HEK293T (cell line): Measurements from ENCODE around the gene CPNE2.

Source experiments
- ARNT ChIP-seq: fragments of 450-650 bp; IDR thresholded peaks from 2 replicates; pipeline ENCODE4 v1.6.1; 2017; ENCODE audit warnings: mild to moderate bottlenecking
- BHLHE40 ChIP-seq: fragments of 450-650 bp; IDR thresholded peaks from 2 replicates; pipeline ENCODE4 v1.6.1; 2016; ENCODE audit warnings: mild to moderate bottlenecking, moderate library complexity, borderline replicate concordance
- ELF4 ChIP-seq: fragments of 450-650 bp; IDR thresholded peaks from 2 replicates; pipeline ENCODE4 v1.6.1; 2017; ENCODE audit warnings: antibody characterized with exemption
- FOXA1 ChIP-seq: fragments of 450-650 bp; IDR thresholded peaks from 2 replicates; pipeline ENCODE4 v1.6.1; 2016; ENCODE audit warnings: mild to moderate bottlenecking
- FOXK2 ChIP-seq: fragments of 450-650 bp; IDR thresholded peaks from 2 replicates; pipeline ENCODE4 v1.6.1; 2016; ENCODE audit warnings: mild to moderate bottlenecking
- HDGF ChIP-seq: fragments of 450-650 bp; IDR thresholded peaks from 2 replicates; pipeline ENCODE4 v1.6.1; 2017; ENCODE audit warnings: antibody characterized with exemption, borderline replicate concordance
- L3MBTL2 ChIP-seq: fragments of 450-650 bp; conservative IDR thresholded peaks from 2 replicates; pipeline ENCODE4 v1.6.1; 2016; ENCODE audit warnings: mild to moderate bottlenecking
- LEF1 ChIP-seq: fragments of 450-650 bp; IDR thresholded peaks from 2 replicates; pipeline ENCODE4 v1.6.1; 2017; ENCODE audit warnings: mild to moderate bottlenecking, borderline replicate concordance
- NFRKB ChIP-seq: fragments of 450-650 bp; IDR thresholded peaks from 2 replicates; pipeline ENCODE4 v1.6.1; 2016; ENCODE audit warnings: mild to moderate bottlenecking, moderate library complexity
- PKNOX1 ChIP-seq: fragments of 450-650 bp; IDR thresholded peaks from 2 replicates; pipeline ENCODE4 v1.6.1; 2016
- SP1 ChIP-seq: fragments of 450-650 bp; IDR thresholded peaks from 2 replicates; pipeline ENCODE4 v1.6.1; 2017
- TARDBP ChIP-seq: fragments of 450-650 bp; IDR thresholded peaks from 2 replicates; pipeline ENCODE4 v1.6.1; 2016
- ZNF384 ChIP-seq: fragments of 450-650 bp; IDR thresholded peaks from 2 replicates; pipeline ENCODE4 v1.6.1; 2016

GRCh38 chr16:57067347-57067746 is 25.0 kb upstream of the CPNE2 start:
- TF ChIP-seq BHLHE40 (no peak), PKNOX1 (no peak), TARDBP (no peak), ARNT (no peak), L3MBTL2 (no peak), NFRKB (no peak), FOXK2 (no peak), HDGF (no peak), ELF4 (no peak), LEF1 (no peak), FOXA1 (no peak), ZNF384 (no peak), SP1 (no peak)
